ENCODE results near the gene RNU6-8. TPM values are rescaled to one million over a fixed set of nuclear protein-coding genes. Genes with fewer than 3 reads are reported as not detected.

The RNU6-8 gene
- total RNA-seq, 1 experiment from 2014 or later, result not detected

GRCh38 chr14:32211068-32211404 lies 8.0 kb upstream of the RNU6-8 start:
- CTCF ChIA-PET, result no interaction called here
- H3K4me2 ChIP-seq (ENCODE audit: low read length), result no peak overlapping the region

GRCh38 chr14:32209471-32209870 lies 6.4 kb upstream of the RNU6-8 start:
- Histone ChIP-seq H2AFZ (ENCODE audit: low read length) (no peak overlapping the region), H3K27ac (ENCODE audit: low read length) (no peak overlapping the region), H3F3A (ENCODE audit: low read length, unreplicated experiment) (no peaks in the 10 kb centered on the region), H4K20me1 (ENCODE audit: low read length) (no peaks in the 10 kb centered on the region), H3K9ac (ENCODE audit: low read length) (no peak overlapping the region), H3K9me2 (replicated peaks; ENCODE audit: low read length) (no peaks in the 10 kb centered on the region), H3K4me1 (ENCODE audit: insufficient read depth, low read length) (peaks cover 2% of the 10 kb centered on the region; the same call in 1 of the 2 replicates), H3K79me2 (ENCODE audit: low read length) (no peaks in the 10 kb centered on the region), H3K4me2 (ENCODE audit: low read length) (no peak overlapping the region), H3K27me3 (ENCODE audit: low read length) (no peaks in the 10 kb centered on the region), H3K36me3 (ENCODE audit: low read depth, low read length) (no peaks in the 10 kb centered on the region), H3K4me3 (ENCODE audit: low read length) (no peak overlapping the region), H3K9me3 (ENCODE audit: low read length) (no peaks in the 10 kb centered on the region)
- ChIA-PET POLR2A (ENCODE audit: unreplicated experiment) (no interaction called here), CTCF (no interaction called here)
- no peak for ATAC-seq
- intact Hi-C loops (cut with micrococcal nuclease), result no loop called here
- TF ChIP-seq EZH2 (IDR thresholded peaks at IDR 0.05; ENCODE audit: low read length, unreplicated experiment) (no peak), CTCF (conservative IDR thresholded peaks at IDR 0.05; ENCODE audit: low read depth, low read length) (no peak), EZH2phosphoT487 (IDR thresholded peaks at IDR 0.05; ENCODE audit: borderline replicate concordance, low read length) (no peak)
- no peak for DNase-seq
- no TSS peak for BruUV-seq (replicated peaks)

More at GRCh38 chr14:32211068-32211404, 8.0 kb upstream of the RNU6-8 start:
- no peak overlapping the region for H3K4me3 ChIP-seq (ENCODE audit: low read length)
- H3K36me3 ChIP-seq (ENCODE audit: low read depth, low read length), result no peaks in the 10 kb centered on the region
- POLR2A ChIA-PET (ENCODE audit: unreplicated experiment), result no interaction called here
- H3K79me2 ChIP-seq (ENCODE audit: low read length), result no peaks in the 10 kb centered on the region
- H3K27me3 ChIP-seq (ENCODE audit: low read length), result no peaks in the 10 kb centered on the region
- no peaks in the 10 kb centered on the region for H3K9me3 ChIP-seq (ENCODE audit: low read length)
- H2AFZ ChIP-seq (ENCODE audit: low read length), result no peak overlapping the region
- H3F3A ChIP-seq (ENCODE audit: low read length, unreplicated experiment), result no peaks in the 10 kb centered on the region
- no peak overlapping the region for H3K27ac ChIP-seq (ENCODE audit: low read length)
- intact Hi-C loops (cut with micrococcal nuclease), result no loop called here
- H3K9me2 ChIP-seq (replicated peaks; ENCODE audit: low read length), result no peaks in the 10 kb centered on the region
- H3K9ac ChIP-seq (ENCODE audit: low read length), result no peak overlapping the region
- TF ChIP-seq CTCF (conservative IDR thresholded peaks at IDR 0.05; ENCODE audit: low read depth, low read length) (no peak), EZH2phosphoT487 (IDR thresholded peaks at IDR 0.05; ENCODE audit: borderline replicate concordance, low read length) (no peak), EZH2 (IDR thresholded peaks at IDR 0.05; ENCODE audit: low read length, unreplicated experiment) (no peak)
- no peaks in the 10 kb centered on the region for H3K4me1 ChIP-seq (ENCODE audit: insufficient read depth, low read length)
- DNase-seq (no peak), ATAC-seq (peak; percentile 31; the same call in 1 of the 2 replicates)
- no TSS peak for BruUV-seq (replicated peaks)
- no peaks in the 10 kb centered on the region for H4K20me1 ChIP-seq (ENCODE audit: low read length)

GRCh38 chr14:32208490-32208889 lies 5.4 kb upstream of the RNU6-8 start:
- POLR2A ChIA-PET (ENCODE audit: unreplicated experiment), result no interaction called here
- no TSS peak for BruUV-seq (replicated peaks)

More at GRCh38 chr14:32208490-32208889, 5.4 kb upstream of the RNU6-8 start:
- H3K9me3 ChIP-seq (ENCODE audit: low read length), result no peaks in the 10 kb centered on the region
- H3K4me2 ChIP-seq (ENCODE audit: low read length), result no peak overlapping the region
- no peak overlapping the region for H2AFZ ChIP-seq (ENCODE audit: low read length)
- H3K36me3 ChIP-seq (ENCODE audit: low read depth, low read length), result no peaks in the 10 kb centered on the region
- intact Hi-C loops (cut with micrococcal nuclease), result no loop called here
- DNase-seq, result no peak
- no peaks in the 10 kb centered on the region for H3K79me2 ChIP-seq (ENCODE audit: low read length)
- no peak for ATAC-seq
- H3F3A ChIP-seq (ENCODE audit: low read length, unreplicated experiment), result no peaks in the 10 kb centered on the region
- no peak overlapping the region for H3K27ac ChIP-seq (ENCODE audit: low read length)
- H3K9me2 ChIP-seq (replicated peaks; ENCODE audit: low read length), result no peaks in the 10 kb centered on the region
- H3K27me3 ChIP-seq (ENCODE audit: low read length), result no peaks in the 10 kb centered on the region
- no peak overlapping the region for H3K9ac ChIP-seq (ENCODE audit: low read length)
- CTCF ChIA-PET, result no interaction called here
- H3K4me1 ChIP-seq (ENCODE audit: insufficient read depth, low read length), result peaks cover 9% of the 10 kb centered on the region; the same call in 1 of the 2 replicates
- TF ChIP-seq EZH2phosphoT487 (IDR thresholded peaks at IDR 0.05; ENCODE audit: borderline replicate concordance, low read length) (no peak), EZH2 (IDR thresholded peaks at IDR 0.05; ENCODE audit: low read length, unreplicated experiment) (no peak), CTCF (conservative IDR thresholded peaks at IDR 0.05; ENCODE audit: low read depth, low read length) (no peak)
- no peaks in the 10 kb centered on the region for H4K20me1 ChIP-seq (ENCODE audit: low read length)
- no peak overlapping the region for H3K4me3 ChIP-seq (ENCODE audit: low read length)

Data from PC-3 (cell line).